ENCODE data around the gene CCDC18. TPM values are rescaled to one million over a fixed set of nuclear protein-coding genes. Genes with fewer than 3 reads are reported as not detected.

The CCDC18 gene
- total RNA-seq, 1 experiment from 2014 or later = 23.0 TPM

- TF ChIP-seq, protein P1, sequence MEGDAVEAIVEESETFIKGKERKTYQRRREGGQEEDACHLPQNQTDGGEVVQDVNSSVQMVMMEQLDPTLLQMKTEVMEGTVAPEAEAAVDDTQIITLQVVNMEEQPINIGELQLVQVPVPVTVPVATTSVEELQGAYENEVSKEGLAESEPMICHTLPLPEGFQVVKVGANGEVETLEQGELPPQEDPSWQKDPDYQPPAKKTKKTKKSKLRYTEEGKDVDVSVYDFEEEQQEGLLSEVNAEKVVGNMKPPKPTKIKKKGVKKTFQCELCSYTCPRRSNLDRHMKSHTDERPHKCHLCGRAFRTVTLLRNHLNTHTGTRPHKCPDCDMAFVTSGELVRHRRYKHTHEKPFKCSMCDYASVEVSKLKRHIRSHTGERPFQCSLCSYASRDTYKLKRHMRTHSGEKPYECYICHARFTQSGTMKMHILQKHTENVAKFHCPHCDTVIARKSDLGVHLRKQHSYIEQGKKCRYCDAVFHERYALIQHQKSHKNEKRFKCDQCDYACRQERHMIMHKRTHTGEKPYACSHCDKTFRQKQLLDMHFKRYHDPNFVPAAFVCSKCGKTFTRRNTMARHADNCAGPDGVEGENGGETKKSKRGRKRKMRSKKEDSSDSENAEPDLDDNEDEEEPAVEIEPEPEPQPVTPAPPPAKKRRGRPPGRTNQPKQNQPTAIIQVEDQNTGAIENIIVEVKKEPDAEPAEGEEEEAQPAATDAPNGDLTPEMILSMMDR (IDR thresholded peaks at IDR 0.05) = no peak
- TF ChIP-seq NR2C2 (CRISPR knock-in tag; IDR thresholded peaks at IDR 0.05) = no peak
- no peak for TF ChIP-seq SMAD3 (CRISPR knock-in tag; IDR thresholded peaks at IDR 0.05; ENCODE audit: borderline replicate concordance)
- no peak for TF ChIP-seq ERG (CRISPR knock-in tag; IDR thresholded peaks at IDR 0.05)
- TF ChIP-seq E2F1 (CRISPR knock-in tag; IDR thresholded peaks at IDR 0.05) = no peak
- TF ChIP-seq ESRRA (CRISPR knock-in tag; IDR thresholded peaks at IDR 0.05; ENCODE audit: borderline replicate concordance) = no peak
Observed at GRCh38 chr1:93223023-93223675, 42.6 kb downstream of the CCDC18 start (continued).

- H3K4me1 Mint-ChIP-seq = peaks cover 11% of the 10 kb centered on the region
- peaks cover 24% of the 10 kb centered on the region for H3K9me3 Mint-ChIP-seq
- POLR2A ChIA-PET = no interaction called here
- no peak overlapping the region for H3K27ac Mint-ChIP-seq
- H3K27me3 Mint-ChIP-seq (ENCODE audit: low read depth) = no peaks in the 10 kb centered on the region
- no peak overlapping the region for H3K4me3 Mint-ChIP-seq
- peaks cover 70% of the 10 kb centered on the region for H3K36me3 Mint-ChIP-seq
- no peak for TF ChIP-seq IRF1 (CRISPR knock-in tag; IDR thresholded peaks at IDR 0.05)
- no peak for ATAC-seq
- CTCF ChIA-PET = no interaction called here
- DNase-seq (ENCODE audit: low spot score) = no peak
Observed at GRCh38 chr1:93235261-93235660, 54.7 kb downstream of the CCDC18 start.

- DNase-seq (ENCODE audit: low spot score) (no peak), ATAC-seq (no peak)
- H3K36me3 Mint-ChIP-seq = peaks cover 72% of the 10 kb centered on the region
- no peak overlapping the region for H3K4me3 Mint-ChIP-seq
- H3K27me3 Mint-ChIP-seq (ENCODE audit: low read depth) = no peaks in the 10 kb centered on the region
- ChIA-PET CTCF (no interaction called here), POLR2A (no interaction called here)
- H3K4me1 Mint-ChIP-seq = peaks cover 11% of the 10 kb centered on the region
- no peak overlapping the region for H3K27ac Mint-ChIP-seq
- TF ChIP-seq ZNF219 (CRISPR knock-in tag; IDR thresholded peaks at IDR 0.05; ENCODE audit: borderline replicate concordance) (no peak), ZSCAN18 (CRISPR knock-in tag; IDR thresholded peaks at IDR 0.05) (no peak), NR3C1 (CRISPR knock-in tag; conservative IDR thresholded peaks at IDR 0.05; ENCODE audit: low read depth) (no peak), ZBTB21 (CRISPR knock-in tag; IDR thresholded peaks at IDR 0.05; ENCODE audit: borderline replicate concordance) (no peak), TP53 (CRISPR knock-in tag; IDR thresholded peaks at IDR 0.05) (no peak), NR2C2 (CRISPR knock-in tag; IDR thresholded peaks at IDR 0.05) (no peak), ATF3 (CRISPR knock-in tag; conservative IDR thresholded peaks at IDR 0.05) (no peak)
- peaks cover 19% of the 10 kb centered on the region for H3K9me3 Mint-ChIP-seq
Observed at GRCh38 chr1:93237021-93237420, 56.5 kb downstream of the CCDC18 start.

DNA sequence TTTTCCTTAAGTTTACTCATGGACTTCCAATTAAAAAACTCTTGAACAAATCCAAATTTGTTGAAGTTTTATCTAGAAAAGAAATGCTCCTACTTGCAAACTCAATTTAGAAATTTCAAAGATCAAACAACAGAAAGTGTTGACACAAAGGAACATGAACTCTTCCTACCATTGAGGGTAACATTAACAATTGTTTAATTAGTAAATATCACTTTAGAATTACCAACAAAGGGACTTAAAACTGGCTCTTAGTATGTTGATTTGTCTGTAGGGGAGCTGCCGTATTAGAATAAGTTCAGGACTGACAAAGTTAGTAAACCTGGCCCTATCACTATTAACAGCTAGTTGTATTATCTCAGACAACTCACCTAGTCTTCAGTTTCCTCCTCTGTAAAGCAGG lies 57.9 kb downstream of the CCDC18 start:
- Mint-ChIP-seq H3K4me3 (no peak overlapping the region), H3K36me3 (peaks cover 75% of the 10 kb centered on the region), H3K27ac (no peak overlapping the region), H3K27me3 (ENCODE audit: low read depth) (no peaks in the 10 kb centered on the region), H3K9me3 (peaks cover 29% of the 10 kb centered on the region), H3K4me1 (peaks cover 11% of the 10 kb centered on the region)
- no peak for DNase-seq (ENCODE audit: low spot score)
- CTCF ChIA-PET = no interaction called here
- POLR2A ChIA-PET = interaction anchor here (0.5 kb wide), 1 partner anchor 799 kb away, joined by 5 read pairs; no protein-coding TSS in a partner anchor
- TF ChIP-seq ATF1 (CRISPR knock-in tag; IDR thresholded peaks at IDR 0.05) (no peak), ZNF138 (CRISPR knock-in tag; conservative IDR thresholded peaks at IDR 0.05) (no peak)
- ATAC-seq = no peak

Data from WTC11 (cell line).